Stimulated activated CD8-positive, alpha-beta memory T cell treated with anti-CD3 and anti-CD28 coated beads, Interleukin-4, amount 100 ng/mL, for 4 hours (primary cell): ENCODE data around the gene PFAS.

ENCODE experiments used
- DNase-seq, 2 donors: peaks; one replicate each; pipeline ENCODE4 v3.0.0-alpha.2; 2020; ENCODE audit warnings: low read depth in 2 of 2, low spot score in 1 of 2

The PFAS gene

DNA sequence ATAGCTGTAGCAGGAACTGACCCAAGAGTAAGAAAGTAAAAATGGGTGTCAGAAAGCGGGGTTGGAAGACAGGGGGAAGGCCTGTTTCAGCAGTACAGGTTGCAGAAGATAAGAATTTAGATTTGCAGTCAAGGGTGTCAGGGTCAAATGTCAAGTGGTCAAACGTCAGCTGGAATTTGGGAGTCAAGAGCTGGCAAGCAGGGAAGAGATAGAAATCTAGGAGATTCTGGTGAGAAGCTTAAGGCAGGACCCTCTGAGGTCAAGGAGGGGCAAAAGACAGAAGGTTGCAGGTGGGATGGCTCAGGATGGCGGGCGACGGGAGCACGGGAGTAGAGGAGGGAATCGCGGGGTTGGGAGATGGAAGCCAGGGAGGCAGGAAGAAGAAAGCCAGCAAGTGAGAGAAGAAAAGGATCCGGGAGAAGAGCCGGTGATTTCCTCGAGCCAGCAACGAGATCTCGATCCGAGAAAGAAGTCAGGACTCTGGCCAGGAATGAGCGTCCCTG lies 45.8 kb downstream of the PFAS start:
- DNase-seq: no peak

GRCh38 chr17:8300226-8300625 lies 51.1 kb downstream of the PFAS start:
- DNase-seq: no peak

DNA sequence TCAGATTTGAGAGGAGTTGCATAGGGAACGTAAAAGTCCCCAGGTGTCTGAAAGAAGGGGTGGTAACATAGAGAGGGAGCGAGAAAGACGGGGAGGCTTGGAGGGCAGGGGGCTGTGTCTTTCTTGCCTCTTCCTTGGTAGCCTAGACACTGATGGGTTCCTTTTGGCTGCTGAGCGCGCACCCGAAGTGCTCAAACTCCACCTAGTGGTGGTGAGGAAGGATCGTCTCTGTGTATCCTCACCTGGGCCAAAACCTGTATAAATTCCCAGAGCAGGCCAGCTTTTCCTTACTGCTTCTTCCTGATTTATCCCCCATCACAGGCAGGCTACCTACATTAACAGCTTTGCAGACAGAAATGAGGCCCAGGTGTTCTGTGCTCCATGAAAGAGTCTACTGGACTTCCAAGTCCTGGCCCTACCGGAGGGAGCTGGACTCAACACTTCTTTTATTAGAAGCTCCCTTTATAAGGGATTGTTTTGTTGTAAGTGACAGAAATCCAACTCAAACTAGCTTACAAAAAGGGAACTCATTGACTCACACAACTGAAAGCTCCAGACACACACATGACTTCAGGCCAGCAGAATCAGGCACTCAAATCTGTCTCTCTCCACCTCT lies 51.6 kb downstream of the PFAS start:
- peak in 1 of 2 donors; percentile 42 for DNase-seq

DNA sequence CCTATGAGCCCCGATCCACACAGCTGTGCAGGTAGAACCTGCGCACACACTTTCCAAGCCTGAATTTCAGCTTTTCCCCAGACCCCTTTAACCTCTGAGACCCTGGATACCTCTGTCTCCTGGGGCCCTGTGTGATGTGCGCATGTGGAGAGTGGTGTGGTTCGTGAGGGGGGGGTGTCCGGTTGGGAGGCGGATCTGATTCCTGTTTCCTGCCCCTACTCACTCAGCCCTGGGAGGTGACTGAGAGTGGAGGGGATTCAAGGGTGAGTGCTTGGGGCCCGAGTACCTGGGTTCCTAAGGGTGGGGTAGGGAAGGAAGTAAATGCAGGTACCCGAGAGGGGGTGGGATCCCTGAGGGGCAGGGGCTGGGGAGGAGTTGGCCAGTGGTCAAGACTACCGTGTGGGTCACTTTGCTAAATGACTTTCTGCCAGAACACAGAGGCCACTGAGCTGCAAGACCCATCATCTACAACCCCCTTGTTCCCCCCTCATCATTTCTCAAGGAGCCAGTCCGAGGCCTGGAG lies 61.6 kb downstream of the PFAS start:
- DNase-seq: no peak

- DNase-seq: no peak
These were observed 62.2 kb downstream of the PFAS start for GRCh38 chr17:8311131-8311790.

DNA sequence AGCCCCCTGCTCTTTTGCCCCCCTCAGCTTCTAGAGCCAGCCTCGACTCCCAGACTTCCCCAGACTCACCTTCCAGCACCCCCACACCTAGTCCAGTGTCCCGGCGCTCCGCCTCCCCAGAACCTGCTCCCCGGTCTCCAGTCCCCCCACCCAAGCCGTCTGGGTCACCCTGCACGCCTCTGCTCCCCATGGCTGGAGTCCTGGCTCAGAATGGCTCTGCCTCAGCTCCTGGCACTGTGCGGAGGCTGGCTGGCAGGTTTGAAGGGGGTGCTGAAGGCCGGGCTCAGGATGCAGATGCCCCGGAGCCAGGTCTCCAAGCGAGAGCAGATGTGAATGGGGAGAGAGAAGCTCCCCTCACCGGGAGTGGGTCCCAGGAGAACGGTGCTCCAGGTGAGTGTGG lies 63.2 kb downstream of the PFAS start:
- no peak for DNase-seq

DNA sequence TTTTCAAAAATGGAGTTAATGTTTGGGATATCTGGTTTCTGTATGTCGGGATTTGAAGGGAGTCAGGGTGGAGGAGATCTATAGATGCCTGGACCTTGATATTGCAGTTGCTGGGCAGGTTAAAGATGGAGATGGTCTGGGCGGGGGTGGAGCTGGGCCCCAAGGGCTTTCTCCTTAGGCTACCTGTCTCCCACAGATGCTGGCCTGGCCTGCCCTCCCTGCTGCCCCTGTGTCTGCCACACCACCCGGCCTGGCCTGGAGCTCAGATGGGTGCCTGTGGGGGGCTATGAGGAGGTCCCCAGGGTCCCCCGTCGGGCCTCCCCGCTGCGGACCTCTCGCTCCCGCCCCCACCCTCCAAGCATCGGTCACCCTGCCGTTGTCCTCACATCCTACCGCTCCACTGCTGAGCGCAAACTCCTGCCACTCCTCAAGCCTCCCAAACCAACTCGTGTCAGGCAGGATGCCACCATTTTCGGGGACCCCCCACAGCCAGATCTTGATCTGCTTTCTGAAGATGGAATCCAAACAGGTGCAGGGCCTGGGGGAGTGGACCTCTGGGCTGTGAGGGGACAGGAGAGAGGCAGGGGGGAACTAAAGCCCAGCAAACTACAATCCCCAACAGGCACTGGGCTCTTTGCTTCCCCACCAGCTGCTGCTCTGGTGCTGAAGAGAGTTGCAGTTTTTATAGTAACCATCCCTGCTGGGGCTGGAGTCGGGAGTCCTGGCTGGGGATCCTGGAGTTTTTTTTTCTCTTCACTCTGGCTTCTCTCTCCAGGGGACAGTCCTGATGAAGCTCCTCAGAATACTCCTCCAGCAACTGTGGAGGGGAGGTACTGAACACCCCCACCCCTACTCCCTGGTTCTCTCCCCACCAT lies 63.9 kb downstream of the PFAS start:
- no peak for DNase-seq

GRCh38 chr17:8314797-8315763 lies 66.0 kb downstream of the PFAS start:
- DNase-seq: no peak

DNA sequence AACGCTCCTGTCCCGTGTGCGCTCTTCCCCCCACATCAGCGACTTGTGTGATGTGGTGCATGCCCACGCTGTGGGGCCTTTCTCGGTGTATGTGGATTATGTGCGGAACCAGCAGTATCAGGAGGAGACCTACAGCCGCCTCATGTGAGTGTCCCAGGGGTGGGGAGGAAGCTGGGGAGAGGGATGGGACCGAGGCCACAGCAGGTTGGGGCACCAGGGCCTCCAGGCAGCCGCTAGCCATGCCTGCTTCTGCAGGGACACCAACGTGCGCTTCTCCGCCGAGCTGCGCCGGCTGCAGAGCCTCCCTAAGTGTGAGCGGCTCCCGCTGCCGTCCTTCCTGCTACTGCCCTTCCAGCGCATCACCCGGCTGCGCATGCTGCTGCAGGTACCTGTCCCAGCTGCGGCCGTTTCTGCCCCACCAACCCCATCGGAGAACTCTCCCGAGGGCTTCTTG lies 66.7 kb downstream of the PFAS start:
- DNase-seq: no peak

DNA sequence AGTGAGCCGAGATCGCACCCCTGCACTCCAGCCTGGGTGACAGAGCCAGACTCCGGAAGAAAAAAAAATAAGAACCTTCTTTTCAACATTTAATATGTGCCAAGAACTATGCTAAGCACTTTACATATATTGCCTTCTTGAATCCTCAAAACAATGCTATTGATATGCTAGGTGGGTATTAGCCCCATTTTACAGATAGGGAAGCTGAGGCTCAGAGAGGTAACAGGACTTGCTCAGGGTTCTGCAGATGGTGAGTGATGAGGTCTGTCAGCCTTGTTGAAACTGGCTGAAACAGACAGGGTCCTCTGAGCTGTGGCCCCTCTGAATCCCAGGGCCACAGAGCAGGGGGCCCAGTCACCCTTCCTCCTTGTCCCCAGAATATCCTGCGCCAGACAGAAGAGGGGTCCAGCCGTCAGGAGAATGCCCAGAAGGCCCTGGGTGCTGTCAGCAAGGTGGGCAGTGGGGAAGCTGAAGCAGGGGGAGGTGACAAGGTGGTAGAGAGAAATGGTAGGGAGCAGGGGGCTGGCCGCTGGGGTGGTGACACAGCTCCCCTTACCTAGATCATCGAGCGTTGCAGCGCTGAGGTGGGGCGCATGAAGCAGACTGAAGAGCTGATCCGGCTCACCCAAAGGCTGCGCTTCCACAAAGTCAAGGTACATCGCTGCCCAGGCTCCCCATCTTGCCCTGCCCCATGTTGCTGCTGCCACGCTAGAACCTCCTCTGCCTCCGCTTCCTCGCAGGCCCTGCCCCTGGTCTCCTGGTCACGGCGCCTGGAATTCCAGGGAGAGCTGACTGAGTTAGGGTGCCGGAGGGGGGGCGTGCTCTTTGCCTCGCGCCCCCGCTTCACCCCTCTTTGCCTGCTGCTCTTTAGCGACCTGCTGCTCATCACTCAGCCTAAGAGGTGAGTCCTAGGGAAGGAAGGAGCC lies 69.2 kb downstream of the PFAS start:
- DNase-seq: no peak
